Esophagus squamous epithelium (tissue), 5 donors: Measurements from ENCODE around the gene ARSI. TPM values are rescaled to one million over a fixed set of nuclear protein-coding genes. Genes with fewer than 3 reads are reported as not detected.
"Not testable (repeated sequence)": the region's sequence is repeated elsewhere in the genome, so short reads cannot be mapped to it uniquely, and the experiment has no call there.

Source experiments
- DNase-seq: peaks from one replicate; lab custom pipeline; 2025; lab: John Stamatoyannopoulos, UW
- H3K27ac ChIP-seq, 4 donors: fragments of 200-600 bp; sonication (generic); one replicate each; pipeline ENCODE4 v1.5.1; 2016 to 2019; ENCODE audit warnings: mild to moderate bottlenecking in 1 of 4
- H3K27me3 ChIP-seq, 4 donors: fragments of 200-600 bp; sonication (generic); 1 replicate in 3 of 4; 2 replicates in 1 of 4; pipeline versions ENCODE4 v1.5.1 to v1.6.0; 2017 to 2021; ENCODE audit warnings: antibody characterized with exemption in 1 of 4
- H3K36me3 ChIP-seq, 3 donors: fragments of 200-600 bp; sonication (generic); one replicate each; pipeline ENCODE4 v1.5.1; 2016 to 2019
- H3K4me1 ChIP-seq, 3 donors: fragments of 200-600 bp; sonication (generic); one replicate each; pipeline ENCODE4 v1.5.1; 2017 to 2019
- H3K4me3 ChIP-seq, 4 donors: fragments of 200-600 bp; sonication (generic); 1 replicate in 3 of 4; 2 replicates in 1 of 4; pipeline ENCODE4 v1.5.1; 2016 to 2019; ENCODE audit warnings: mild to moderate bottlenecking in 2 of 4, moderate library complexity in 1 of 4
- H3K9me3 ChIP-seq, 3 donors: fragments of 200-600 bp; sonication (generic); one replicate each; pipeline ENCODE4 v1.5.1; 2016 to 2019
- POLR2A ChIP-seq, 4 donors: fragments of 450-650 bp; IDR thresholded peaks; one replicate each; pipeline ENCODE4 v1.6.1; 2017; ENCODE audit warnings: antibody characterized with exemption in 4 of 4, mild to moderate bottlenecking in 4 of 4, moderate library complexity in 3 of 4
- WGBS, 2 donors: methylation state at CpG; one replicate each; pipeline ENCODE4 v1.1.5; 2018; 5-methylcytosine and 5-hydroxymethylcytosine counted together
- intact Hi-C: fragments of 100-400 bp; cut with DNase I; formaldehyde crosslinking; loops from one replicate; pipeline ENCODE4 v1.15.0; 2022
- total RNA-seq, 4 donors: library from RNA; depleted of rRNA; stranded (reverse); fragments of >200 nt; gene quantifications; one replicate each; pipeline ENCODE4 v1.1.0, GENCODE V29; 2016
- TF ChIP-seq, protein P1 (sequence below), 6 experiments: fragments of 450-650 bp in 4 of 6; fragments of 200-600 bp in 2 of 6; sonication (generic) in 2 of 6; IDR thresholded peaks; one replicate each; pipeline ENCODE4 v1.5.1; 2016 to 2019; ENCODE audit warnings: antibody characterized with exemption in 6 of 6, mild to moderate bottlenecking in 4 of 6, moderate library complexity in 4 of 6
- donor health status: DM: yes; HTN: yes; CAD: no.

ARSI gene
- total RNA-seq, 4 donors from 2014 or later: 2.1 to 7.2 (median 5.1) TPM

DNA sequence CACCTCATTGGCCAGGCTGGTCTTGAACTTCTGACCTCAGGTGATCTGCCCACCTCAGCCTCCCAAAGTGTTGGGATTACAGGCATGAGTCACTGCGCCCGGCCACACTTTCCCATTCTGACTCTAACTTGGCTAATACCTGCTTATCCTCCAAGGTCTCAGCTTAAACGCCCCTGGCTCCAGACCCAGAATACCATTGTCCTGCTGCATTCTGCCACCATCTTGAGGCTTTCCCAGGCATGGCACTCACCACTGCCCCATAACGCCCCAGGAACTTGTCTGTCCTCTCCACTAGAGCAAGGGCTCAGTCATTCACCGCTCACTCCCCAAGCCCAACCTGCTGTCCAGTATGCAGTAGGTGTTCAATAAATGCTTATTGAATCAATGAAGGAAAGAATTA is 53.0 kb downstream of the ARSI start:
- no peak for DNase-seq
- H3K9me3 ChIP-seq: no peaks in the 10 kb centered on the region
- H3K4me1 ChIP-seq: peaks cover 0 to 30% (median 4%) of the 10 kb centered on the region in 3 donors
- no peak overlapping the region for H3K4me3 ChIP-seq
- TF ChIP-seq POLR2A (IDR thresholded peaks at IDR 0.05): no peak
- TF ChIP-seq, protein P1, sequence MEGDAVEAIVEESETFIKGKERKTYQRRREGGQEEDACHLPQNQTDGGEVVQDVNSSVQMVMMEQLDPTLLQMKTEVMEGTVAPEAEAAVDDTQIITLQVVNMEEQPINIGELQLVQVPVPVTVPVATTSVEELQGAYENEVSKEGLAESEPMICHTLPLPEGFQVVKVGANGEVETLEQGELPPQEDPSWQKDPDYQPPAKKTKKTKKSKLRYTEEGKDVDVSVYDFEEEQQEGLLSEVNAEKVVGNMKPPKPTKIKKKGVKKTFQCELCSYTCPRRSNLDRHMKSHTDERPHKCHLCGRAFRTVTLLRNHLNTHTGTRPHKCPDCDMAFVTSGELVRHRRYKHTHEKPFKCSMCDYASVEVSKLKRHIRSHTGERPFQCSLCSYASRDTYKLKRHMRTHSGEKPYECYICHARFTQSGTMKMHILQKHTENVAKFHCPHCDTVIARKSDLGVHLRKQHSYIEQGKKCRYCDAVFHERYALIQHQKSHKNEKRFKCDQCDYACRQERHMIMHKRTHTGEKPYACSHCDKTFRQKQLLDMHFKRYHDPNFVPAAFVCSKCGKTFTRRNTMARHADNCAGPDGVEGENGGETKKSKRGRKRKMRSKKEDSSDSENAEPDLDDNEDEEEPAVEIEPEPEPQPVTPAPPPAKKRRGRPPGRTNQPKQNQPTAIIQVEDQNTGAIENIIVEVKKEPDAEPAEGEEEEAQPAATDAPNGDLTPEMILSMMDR (IDR thresholded peaks at IDR 0.05): no peak
- no peak overlapping the region for H3K27ac ChIP-seq
- peaks cover 0 to 13% (median 0%) of the 10 kb centered on the region in 4 donors for H3K27me3 ChIP-seq
- no peaks in the 10 kb centered on the region for H3K36me3 ChIP-seq
- intact Hi-C loops: no loop called here
- WGBS, 2 donors: 49 to 80% methylated on average over 1 to 5 of the region's 5 CpGs

DNA sequence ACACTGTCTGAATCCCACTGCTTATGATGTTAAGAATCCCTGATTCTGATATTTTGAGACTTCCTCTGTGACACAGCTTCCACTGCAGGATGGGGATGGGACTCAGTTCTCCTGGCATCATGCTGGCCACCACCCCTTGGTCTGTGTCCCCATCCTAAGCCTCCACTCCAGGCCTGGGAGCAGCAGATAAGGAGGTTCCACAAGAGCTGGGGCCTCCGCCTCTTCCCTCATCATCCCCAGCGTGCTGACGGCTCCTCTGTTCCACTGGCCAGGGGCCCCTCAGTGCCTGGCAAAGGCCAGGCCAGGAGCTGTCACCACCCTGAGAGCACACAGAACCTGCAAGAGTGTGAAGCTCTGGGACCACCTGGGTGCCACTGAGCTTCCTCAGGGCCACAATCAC is 53.8 kb downstream of the ARSI start:
- WGBS, 2 donors: 100% methylated on average over 1 of the region's 3 CpGs; no CpG with 5 or more reads in 1 of the 2 donors
- TF ChIP-seq, protein P1 (IDR thresholded peaks at IDR 0.05): no peak
- TF ChIP-seq POLR2A (IDR thresholded peaks at IDR 0.05): no peak
- DNase-seq: no peak

DNA sequence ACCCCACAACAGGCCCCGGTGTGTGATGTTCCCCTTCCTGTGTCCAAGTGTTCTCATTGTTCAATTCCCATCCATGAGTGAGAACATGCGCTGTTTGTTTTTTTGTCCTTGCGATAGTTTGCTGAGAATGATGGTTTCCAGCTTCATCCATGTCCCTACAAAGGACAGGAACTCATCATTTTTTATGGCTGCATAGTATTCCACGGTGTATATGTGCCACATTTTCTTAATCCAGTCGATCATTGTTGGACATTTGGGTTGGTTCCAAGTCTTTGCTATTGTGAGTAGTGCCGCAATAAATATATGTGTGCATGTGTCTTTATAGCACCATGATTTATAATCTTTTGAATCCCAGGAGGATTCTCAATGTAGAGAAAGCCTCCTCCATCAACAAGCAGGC is 54.2 kb downstream of the ARSI start:
- H3K4me1 ChIP-seq: peaks cover 0 to 25% (median 4%) of the 10 kb centered on the region in 3 donors
- DNase-seq, H3K27ac ChIP-seq, H3K4me3 ChIP-seq, H3K9me3 ChIP-seq, intact Hi-C loops, H3K36me3 ChIP-seq: not testable (repeated sequence)
- WGBS, 2 donors: 88 to 92% methylated on average over 5 to 6 of the region's 6 CpGs
- peaks cover 0 to 13% (median 0%) of the 10 kb centered on the region in 4 donors for H3K27me3 ChIP-seq

More for the DNA sequence above, 53.8 kb downstream of the ARSI start:
- no peaks in the 10 kb centered on the region for H3K9me3 ChIP-seq
- H3K36me3 ChIP-seq: no peaks in the 10 kb centered on the region
- H3K4me3 ChIP-seq: no peak overlapping the region
- intact Hi-C loops: no loop called here
- peaks cover 0 to 13% (median 0%) of the 10 kb centered on the region in 4 donors for H3K27me3 ChIP-seq
- H3K4me1 ChIP-seq: peaks cover 0 to 25% (median 4%) of the 10 kb centered on the region in 3 donors
- H3K27ac ChIP-seq: no peak overlapping the region

DNA sequence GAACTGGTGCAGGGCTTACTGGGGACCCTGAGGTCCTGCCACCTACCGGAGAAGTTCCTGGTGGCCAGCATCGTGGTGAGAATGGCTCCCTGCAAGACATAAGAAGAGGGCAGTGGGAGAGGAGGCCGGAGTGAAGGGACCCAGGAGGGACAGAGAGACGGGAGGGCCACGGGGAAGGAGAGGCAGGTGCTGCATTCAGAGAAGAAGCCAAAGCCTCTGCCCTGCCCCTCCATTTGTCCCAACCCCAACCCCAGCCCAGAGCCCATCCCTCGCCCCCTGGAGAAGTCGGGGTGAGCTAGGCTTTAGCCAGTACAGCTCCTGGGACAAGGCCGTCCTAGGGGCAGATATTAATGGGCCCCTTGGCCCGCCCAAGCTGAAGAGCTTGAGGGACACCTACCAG is 55.0 kb downstream of the ARSI start:
- intact Hi-C loops: no loop called here
- Histone ChIP-seq H3K4me3 (no peak overlapping the region), H3K27ac (no peak overlapping the region), H3K4me1 (peaks cover 0 to 25% (median 4%) of the 10 kb centered on the region in 3 donors), H3K27me3 (peaks cover 0 to 13% (median 0%) of the 10 kb centered on the region in 4 donors), H3K9me3 (no peaks in the 10 kb centered on the region), H3K36me3 (no peaks in the 10 kb centered on the region)
- WGBS, 2 donors: 82 to 96% methylated on average over 3 to 7 of the region's 9 CpGs
- no peak for DNase-seq
- TF ChIP-seq, protein P1 (IDR thresholded peaks at IDR 0.05): no peak
- TF ChIP-seq POLR2A (IDR thresholded peaks at IDR 0.05): no peak

DNA sequence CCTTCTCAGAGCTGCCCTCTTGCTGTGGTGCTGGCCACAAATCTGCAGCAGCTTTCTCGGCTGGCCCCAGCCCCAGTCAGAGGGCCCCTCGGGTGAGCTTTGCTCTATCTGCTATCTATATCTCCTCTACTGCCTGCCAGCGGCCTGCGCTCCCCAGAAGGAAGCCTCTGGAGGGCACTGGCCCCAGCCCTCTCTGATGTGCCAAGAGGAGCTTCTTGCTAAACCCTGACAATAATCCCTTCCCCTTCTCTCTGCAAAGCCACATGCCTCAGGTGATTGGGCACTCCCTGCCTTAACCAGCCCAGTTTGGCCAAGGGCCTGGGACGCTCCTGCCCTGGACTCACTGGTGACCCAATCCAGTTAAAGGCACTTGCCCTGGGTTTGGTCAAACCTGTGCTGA is 55.9 kb downstream of the ARSI start:
- H3K36me3 ChIP-seq: no peaks in the 10 kb centered on the region
- H3K27me3 ChIP-seq: peaks cover 0 to 13% (median 0%) of the 10 kb centered on the region in 4 donors
- DNase-seq: no peak
- no peak overlapping the region for H3K27ac ChIP-seq
- no peaks in the 10 kb centered on the region for H3K9me3 ChIP-seq
- H3K4me3 ChIP-seq: no peak overlapping the region
- 48 to 74% methylated on average over 3 to 4 of the region's 5 CpGs for WGBS, 2 donors
- H3K4me1 ChIP-seq: peaks cover 0 to 25% (median 4%) of the 10 kb centered on the region in 3 donors
- intact Hi-C loops: no loop called here
- TF ChIP-seq POLR2A (IDR thresholded peaks at IDR 0.05): no peak
- TF ChIP-seq, protein P1 (IDR thresholded peaks at IDR 0.05): no peak
